Stomach (tissue), 9 donors: ENCODE measurements around the gene RGMA. TPM values are rescaled to one million over a fixed set of nuclear protein-coding genes. Genes with fewer than 3 reads are reported as not detected.

ENCODE experiments used
- DNase-seq, 2 donors: peaks; one replicate each; pipeline versions ENCODE4 v3.0.0 to v3.0.0-alpha.2; 2013 to 2019
- H3K27ac ChIP-seq, 5 donors: fragments of 200-600 bp in 4 of 5; sonication (generic) in 4 of 5; one replicate each; pipeline ENCODE4 v1.5.1; 2013 to 2019; ENCODE audit warnings: mild to moderate bottlenecking in 1 of 5, moderate library complexity in 1 of 5
- H3K27me3 ChIP-seq, 3 donors: fragments of 200-600 bp; sonication (generic); one replicate each; pipeline ENCODE4 v1.5.1; 2017 to 2019; ENCODE audit warnings: mixed run types in 1 of 3
- H3K36me3 ChIP-seq, 4 donors: fragments of 200-600 bp; sonication (generic); 1 replicate in 3 of 4; 2 replicates in 1 of 4; pipeline ENCODE4 v1.5.1; 2016 to 2019
- H3K4me1 ChIP-seq, 4 donors: fragments of 200-600 bp; sonication (generic); one replicate each; pipeline ENCODE4 v1.5.1; 2016 to 2019
- H3K4me3 ChIP-seq, 4 donors: fragments of 200-600 bp; sonication (generic) in 3 of 4; one replicate each; pipeline ENCODE4 v1.5.1; 2016 to 2019; ENCODE audit warnings: mild to moderate bottlenecking in 1 of 4
- H3K9me3 ChIP-seq, 4 donors: fragments of 200-600 bp; sonication (generic); one replicate each; pipeline ENCODE4 v1.5.1; 2016 to 2019
- CTCF ChIP-seq, 7 experiments: fragments of 450-650 bp in 4 of 7; fragments of 200-600 bp in 3 of 7; sonication (generic) in 3 of 7; IDR thresholded peaks; one replicate each; pipeline ENCODE4 v1.5.1; 2016 to 2019; ENCODE audit warnings: antibody characterized with exemption in 7 of 7, control low read depth in 2 of 7, mild to moderate bottlenecking in 1 of 7
- EP300 ChIP-seq: sonication (generic); formaldehyde crosslinking; IDR thresholded peaks from one replicate; pipeline ENCODE4 v1.6.1; 2017; ENCODE audit warnings: antibody characterized with exemption
- POLR2A ChIP-seq, 4 donors: fragments of 450-650 bp; IDR thresholded peaks; one replicate each; pipeline ENCODE4 v1.6.1; 2016; ENCODE audit warnings: antibody characterized with exemption in 4 of 4, control low read depth in 2 of 4, mild to moderate bottlenecking in 1 of 4, moderate library complexity in 1 of 4
- POLR2AphosphoS5 ChIP-seq, 3 donors: sonication (generic); formaldehyde crosslinking; IDR thresholded peaks; one replicate each; pipeline ENCODE4 v1.6.1; 2016; ENCODE audit warnings: antibody characterized with exemption in 3 of 3
- WGBS, 5 donors: extraction: QIAGEN DNeasy Blood & Tissue Kit in 3 of 5; methylation state at CpG; one replicate each; pipeline versions ENCODE4 v1.1.5 to v1.1.7; 2013 to 2018; 5-methylcytosine and 5-hydroxymethylcytosine counted together
- intact Hi-C: fragments of 100-400 bp; cut with DNase I; formaldehyde crosslinking; loops from one replicate; pipeline ENCODE4 v1.15.1; 2023; ENCODE audit warnings: low total_unique reads
- polyA plus RNA-seq, 3 donors: library from polyadenylated mRNA; stranded (reverse); fragments of 200-250 nt; gene quantifications; one replicate each; pipeline ENCODE4 v1.2.3, GENCODE V29; 2013
- total RNA-seq, 5 donors: library from RNA; depleted of rRNA; stranded (reverse); fragments of >200 nt; gene quantifications; one replicate each; pipeline versions ENCODE4 v1.1.0 to v1.2.3, GENCODE V29; 2014 to 2016
- donor health status: healthy with polysubstance abuse.
- donor health status: Bipolar disorder and iron deficiency.
- donor health status: healthy.

RGMA gene
- total and polyA plus RNA-seq, 8 donors, result 1.7 to 64.2 (median 16.1) TPM

- no peak for DNase-seq
- Histone ChIP-seq H3K36me3 (no peaks in the 10 kb centered on the region), H3K27ac (peak overlapping the region in 4 of 5 donors; percentile 24 to 89 (median 58)), H3K27me3 (peaks cover 0 to 38% (median 24%) of the 10 kb centered on the region in 3 donors), H3K4me3 (no peak overlapping the region), H3K4me1 (peaks cover 0 to 64% (median 9%) of the 10 kb centered on the region in 4 donors), H3K9me3 (no peaks in the 10 kb centered on the region)
- TF ChIP-seq POLR2AphosphoS5 (IDR thresholded peaks at IDR 0.05) (peak in 1 of 3 donors; percentile 63), CTCF (IDR thresholded peaks at IDR 0.05) (no peak), EP300 (no peak), POLR2A (IDR thresholded peaks at IDR 0.05) (no peak)
- 62 to 88% (median 79%) methylated on average over 5 of the region's 5 CpGs for WGBS, 5 donors
- intact Hi-C loops, result no loop called here
Measured at GRCh38 chr15:93081399-93081798, 7.6 kb downstream of the RGMA start.

GRCh38 chr15:93080451-93080850, 8.6 kb downstream of the RGMA start:
- Histone ChIP-seq H3K4me3 (no peak overlapping the region), H3K4me1 (peaks cover 0 to 57% (median 9%) of the 10 kb centered on the region in 4 donors), H3K9me3 (no peaks in the 10 kb centered on the region), H3K36me3 (no peaks in the 10 kb centered on the region), H3K27me3 (peaks cover 0 to 28% (median 19%) of the 10 kb centered on the region in 3 donors), H3K27ac (peak overlapping the region in 4 of 5 donors; percentile 24 to 89 (median 58))
- intact Hi-C loops, result no loop called here
- WGBS, 5 donors, result 44 to 58% (median 48%) methylated on average over 6 of the region's 6 CpGs
- TF ChIP-seq CTCF (IDR thresholded peaks at IDR 0.05), result no peak
- no peak for TF ChIP-seq POLR2AphosphoS5 (IDR thresholded peaks at IDR 0.05)
- no peak for TF ChIP-seq EP300
- TF ChIP-seq POLR2A (IDR thresholded peaks at IDR 0.05), result no peak
- DNase-seq, result no peak

- Histone ChIP-seq H3K27ac (peak overlapping the region in 4 of 5 donors; percentile 42 to 92 (median 44)), H3K4me3 (no peak overlapping the region), H3K9me3 (no peaks in the 10 kb centered on the region), H3K27me3 (peaks cover 0 to 40% (median 37%) of the 10 kb centered on the region in 3 donors), H3K36me3 (no peaks in the 10 kb centered on the region), H3K4me1 (peaks cover 14 to 74% (median 31%) of the 10 kb centered on the region in 4 donors)
- 79 to 87% (median 82%) methylated on average over 5 of the region's 5 CpGs for WGBS, 5 donors
- no peak for DNase-seq
- TF ChIP-seq POLR2AphosphoS5 (IDR thresholded peaks at IDR 0.05) (no peak), POLR2A (IDR thresholded peaks at IDR 0.05) (no peak), CTCF (IDR thresholded peaks at IDR 0.05) (no peak), EP300 (no peak)
- intact Hi-C loops, result no loop called here
Measured at GRCh38 chr15:93076875-93077274, 12.1 kb downstream of the RGMA start.

- H3K4me1 ChIP-seq, result peaks cover 14 to 75% (median 33%) of the 10 kb centered on the region in 4 donors
- H3K36me3 ChIP-seq, result no peaks in the 10 kb centered on the region
- DNase-seq, result no peak
- intact Hi-C loops, result no loop called here
- peak overlapping the region in 4 of 5 donors; percentile 42 to 92 (median 50) for H3K27ac ChIP-seq
- TF ChIP-seq POLR2AphosphoS5 (IDR thresholded peaks at IDR 0.05), result no peak
- TF ChIP-seq POLR2A (IDR thresholded peaks at IDR 0.05), result no peak
- no peak for TF ChIP-seq CTCF (IDR thresholded peaks at IDR 0.05)
- TF ChIP-seq EP300, result no peak
- WGBS, 5 donors, result 71 to 94% (median 88%) methylated on average over 1 of the region's 1 CpG
- H3K27me3 ChIP-seq, result peaks cover 0 to 47% (median 44%) of the 10 kb centered on the region in 3 donors
- no peaks in the 10 kb centered on the region for H3K9me3 ChIP-seq
- no peak overlapping the region for H3K4me3 ChIP-seq
Measured at GRCh38 chr15:93076217-93076616, 12.8 kb downstream of the RGMA start.
